Suprapubic skin (tissue), 4 donors: Measurements from ENCODE around the gene STAG2. TPM values are rescaled to one million over a fixed set of nuclear protein-coding genes. Genes with fewer than 3 reads are reported as not detected.

Experiments
- DNase-seq, 2 donors: peaks; one replicate each; pipeline ENCODE4 v3.0.0-alpha.2; 2019; ENCODE audit warnings: low spot score in 2 of 2
- H3K27ac ChIP-seq: fragments of 200-600 bp; sonication (generic); one replicate; pipeline ENCODE4 v1.5.1; 2019
- H3K27me3 ChIP-seq: fragments of 200-600 bp; sonication (generic); one replicate; pipeline ENCODE4 v1.5.1; 2019
- H3K36me3 ChIP-seq: fragments of 200-600 bp; sonication (generic); one replicate; pipeline ENCODE4 v1.5.1; 2019
- H3K4me1 ChIP-seq: fragments of 200-600 bp; sonication (generic); one replicate; pipeline ENCODE4 v1.5.1; 2019
- H3K4me3 ChIP-seq: fragments of 200-600 bp; sonication (generic); one replicate; pipeline ENCODE4 v1.5.1; 2019; ENCODE audit warnings: mild to moderate bottlenecking
- H3K9me3 ChIP-seq: fragments of 200-600 bp; sonication (generic); one replicate; pipeline ENCODE4 v1.5.1; 2019
- CTCF ChIP-seq, 2 donors: fragments of 200-600 bp in 1 of 2; fragments of 450-650 bp in 1 of 2; sonication (generic) in 1 of 2; IDR thresholded peaks; one replicate each; pipeline ENCODE4 v1.5.1; 2016 to 2019; ENCODE audit warnings: antibody characterized with exemption in 2 of 2, mild to moderate bottlenecking in 1 of 2, moderate library complexity in 1 of 2
- EP300 ChIP-seq: sonication (generic); formaldehyde crosslinking; IDR thresholded peaks from one replicate; pipeline ENCODE4 v1.6.1; 2017; ENCODE audit warnings: antibody characterized with exemption
- POLR2A ChIP-seq, 2 donors: fragments of 450-650 bp; IDR thresholded peaks; one replicate each; pipeline ENCODE4 v1.6.1; 2017; ENCODE audit warnings: antibody characterized with exemption in 2 of 2, mild to moderate bottlenecking in 2 of 2, moderate library complexity in 2 of 2
- POLR2AphosphoS5 ChIP-seq, 3 donors: sonication (generic); formaldehyde crosslinking; IDR thresholded peaks; one replicate each; pipeline ENCODE4 v1.6.1; 2017; ENCODE audit warnings: antibody characterized with exemption in 3 of 3
- total RNA-seq, 4 donors: library from RNA; depleted of rRNA; stranded (reverse); fragments of >200 nt; gene quantifications; one replicate each; pipeline ENCODE4 v1.1.0, GENCODE V29; 2016

The STAG2 gene
- total RNA-seq, 4 donors from 2014 or later, result 40.0 to 68.2 (median 59.0) TPM

DNA sequence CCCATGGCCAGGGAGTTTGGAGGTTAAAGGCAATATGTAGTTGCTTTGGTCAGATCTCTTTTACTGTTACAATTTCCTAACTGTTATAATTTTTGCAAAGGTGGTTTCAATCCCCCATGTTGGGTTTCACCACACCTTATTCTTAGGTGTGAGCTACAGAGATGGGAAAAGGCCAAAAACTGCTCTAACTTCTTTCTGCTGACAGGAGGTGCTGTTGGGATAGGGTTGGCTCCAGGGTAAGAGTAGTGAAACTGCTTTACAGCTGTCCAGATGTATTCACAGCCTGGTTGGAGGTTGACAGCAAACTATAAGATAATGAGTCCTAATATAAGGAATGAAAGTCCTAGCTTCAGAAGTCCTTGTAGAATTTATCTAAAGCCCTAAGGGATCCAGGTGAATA is 189.7 kb downstream of the STAG2 start:
- H3K27ac ChIP-seq, result no peak overlapping the region
- TF ChIP-seq EP300, result no peak
- no peak for TF ChIP-seq POLR2A (IDR thresholded peaks at IDR 0.05)
- TF ChIP-seq CTCF (IDR thresholded peaks at IDR 0.05), result no peak
- no peak for TF ChIP-seq POLR2AphosphoS5 (IDR thresholded peaks at IDR 0.05)
- H3K4me1 ChIP-seq, result no peaks in the 10 kb centered on the region
- no peak overlapping the region for H3K4me3 ChIP-seq
- H3K9me3 ChIP-seq, result no peaks in the 10 kb centered on the region
- DNase-seq, result no peak
- H3K36me3 ChIP-seq, result no peaks in the 10 kb centered on the region
- no peaks in the 10 kb centered on the region for H3K27me3 ChIP-seq

Other genes starting within 250 kb of the STAG2 start
- 100 to 1,000 TPM in 1 of 4 donors, 10 to 100 TPM in 3; 61.6 to 184 (median 71.1) TPM for gene THOC2, start 228.7 kb upstream of the STAG2 start, total RNA-seq
- 10 to 100 TPM; 20.9 to 27.6 (median 24.4) TPM for gene XIAP, start 101.7 kb upstream of the STAG2 start, total RNA-seq